Adipocyte (in vitro differentiated cells): Measurements from ENCODE around the gene HPX.

Source experiments
- DNase-seq: peaks from one replicate; pipeline ENCODE4 v3.0.0-alpha.2; 2015; ENCODE audit warnings: low read depth
- H3K27me3 ChIP-seq: replicated peaks from 2 replicates; pipeline ENCODE4 v1.7.0; 2013; ENCODE audit warnings: mild to moderate bottlenecking, low read length, moderate library complexity; ENCODE audit not compliant: control insufficient read depth, insufficient read depth
- H3K36me3 ChIP-seq: 2 replicates; pipeline ENCODE4 v1.7.0; 2013; ENCODE audit warnings: low read length, mild to moderate bottlenecking, moderate library complexity; ENCODE audit not compliant: control insufficient read depth, insufficient read depth, severe bottlenecking
- H3K4me1 ChIP-seq: 2 replicates; pipeline ENCODE4 v1.7.0; 2013; ENCODE audit warnings: mild to moderate bottlenecking, low read length, moderate library complexity; ENCODE audit not compliant: control insufficient read depth, insufficient read depth
- H3K4me3 ChIP-seq: 2 replicates; pipeline ENCODE4 v1.7.0; 2013; ENCODE audit warnings: mild to moderate bottlenecking, low read length, moderate library complexity
- H3K9ac ChIP-seq: 2 replicates; pipeline ENCODE4 v1.7.0; 2013; ENCODE audit warnings: mild to moderate bottlenecking, low read length, moderate library complexity
- H3K9me3 ChIP-seq: 2 replicates; pipeline ENCODE4 v1.7.0; 2013; ENCODE audit warnings: mild to moderate bottlenecking, low read length, moderate library complexity; ENCODE audit not compliant: control insufficient read depth

HPX gene

DNA sequence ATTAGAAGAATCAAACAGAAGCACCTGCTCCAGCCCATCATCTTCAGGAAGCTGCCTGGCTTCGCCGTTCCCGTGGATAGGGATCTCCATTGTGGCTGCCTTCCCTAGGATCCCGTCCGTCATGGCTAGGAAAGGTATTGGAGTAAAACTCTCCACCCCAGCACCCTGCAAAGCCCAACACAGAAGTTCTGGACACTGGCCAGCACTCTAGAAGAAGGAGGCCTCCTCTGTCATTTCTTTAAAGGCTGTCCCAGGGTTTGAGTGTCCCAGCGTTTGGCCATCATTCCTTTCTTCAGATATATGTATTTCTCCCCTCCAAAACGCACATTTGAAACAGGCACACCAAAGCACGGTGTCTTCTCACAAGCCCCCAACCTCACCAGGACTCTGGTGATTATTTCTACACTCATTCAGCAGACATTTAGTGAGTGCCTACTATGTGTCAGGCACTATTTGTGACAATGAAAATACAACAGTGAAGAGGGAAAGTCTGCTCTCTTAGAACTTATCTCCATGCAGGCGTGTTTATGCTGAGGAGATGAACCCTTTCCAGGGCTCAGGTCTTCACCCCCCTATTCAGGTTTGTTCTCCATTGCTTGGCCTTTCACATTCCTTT lies 39.6 kb upstream of the HPX start:
- no peaks in the 10 kb centered on the region for H3K9me3 ChIP-seq
- H3K9ac ChIP-seq: peak overlapping the region; percentile 98
- H3K4me1 ChIP-seq: peaks cover 29% of the 10 kb centered on the region
- H3K36me3 ChIP-seq: peaks cover 61% of the 10 kb centered on the region
- H3K27me3 ChIP-seq: no peaks in the 10 kb centered on the region
- DNase-seq: peak; percentile 43
- peak overlapping the region; percentile 97 for H3K4me3 ChIP-seq

DNA sequence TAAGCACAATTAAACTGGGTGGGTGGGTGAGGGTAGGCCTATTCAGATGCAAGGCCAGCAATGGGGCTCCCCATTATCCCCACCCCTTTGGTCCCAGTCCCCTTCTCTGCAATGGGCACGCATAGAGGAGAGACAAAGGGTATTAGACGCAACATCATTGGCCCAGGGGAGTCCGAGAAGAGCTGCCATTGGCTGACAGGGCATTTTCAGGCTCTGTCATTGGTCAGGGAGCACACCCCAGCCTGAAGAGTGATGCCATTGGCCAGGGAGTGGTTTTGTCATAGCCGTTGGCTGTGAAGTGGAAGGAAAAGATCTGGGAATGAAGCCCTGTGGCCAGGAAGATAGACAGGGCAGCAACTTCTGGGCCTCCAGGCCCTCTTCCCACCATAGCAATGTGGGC lies 35.8 kb upstream of the HPX start:
- peaks cover 30% of the 10 kb centered on the region for H3K36me3 ChIP-seq
- DNase-seq: no peak

DNA sequence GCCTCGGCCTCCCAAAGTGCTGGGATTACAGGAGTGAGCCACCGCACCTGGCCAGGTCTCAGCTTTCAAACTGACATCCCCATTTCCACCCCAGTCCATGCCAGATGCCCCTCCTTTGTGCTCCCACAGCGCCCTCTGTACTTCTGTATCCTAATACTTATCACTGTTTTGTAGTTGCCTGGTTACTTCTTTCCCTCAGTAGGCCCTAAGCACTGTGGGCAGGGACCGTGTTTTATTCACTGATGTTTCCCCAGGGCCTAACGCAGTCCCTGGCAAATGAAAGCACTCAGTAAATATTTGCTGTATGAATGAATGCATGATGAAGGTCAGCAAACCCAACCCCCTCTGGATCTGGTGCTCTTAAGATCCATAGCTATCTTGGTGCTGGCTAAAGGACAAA lies 35.1 kb upstream of the HPX start:
- Histone ChIP-seq H3K27me3 (no peaks in the 10 kb centered on the region), H3K9me3 (no peaks in the 10 kb centered on the region), H3K36me3 (peaks cover 30% of the 10 kb centered on the region), H3K4me1 (peaks cover 23% of the 10 kb centered on the region), H3K9ac (no peak overlapping the region), H3K4me3 (no peak overlapping the region)
- no peak for DNase-seq

More for the DNA sequence above, 35.8 kb upstream of the HPX start:
- no peaks in the 10 kb centered on the region for H3K27me3 ChIP-seq
- no peaks in the 10 kb centered on the region for H3K9me3 ChIP-seq
- H3K4me3 ChIP-seq: no peak overlapping the region
- no peak overlapping the region for H3K9ac ChIP-seq
- peaks cover 23% of the 10 kb centered on the region for H3K4me1 ChIP-seq

DNA sequence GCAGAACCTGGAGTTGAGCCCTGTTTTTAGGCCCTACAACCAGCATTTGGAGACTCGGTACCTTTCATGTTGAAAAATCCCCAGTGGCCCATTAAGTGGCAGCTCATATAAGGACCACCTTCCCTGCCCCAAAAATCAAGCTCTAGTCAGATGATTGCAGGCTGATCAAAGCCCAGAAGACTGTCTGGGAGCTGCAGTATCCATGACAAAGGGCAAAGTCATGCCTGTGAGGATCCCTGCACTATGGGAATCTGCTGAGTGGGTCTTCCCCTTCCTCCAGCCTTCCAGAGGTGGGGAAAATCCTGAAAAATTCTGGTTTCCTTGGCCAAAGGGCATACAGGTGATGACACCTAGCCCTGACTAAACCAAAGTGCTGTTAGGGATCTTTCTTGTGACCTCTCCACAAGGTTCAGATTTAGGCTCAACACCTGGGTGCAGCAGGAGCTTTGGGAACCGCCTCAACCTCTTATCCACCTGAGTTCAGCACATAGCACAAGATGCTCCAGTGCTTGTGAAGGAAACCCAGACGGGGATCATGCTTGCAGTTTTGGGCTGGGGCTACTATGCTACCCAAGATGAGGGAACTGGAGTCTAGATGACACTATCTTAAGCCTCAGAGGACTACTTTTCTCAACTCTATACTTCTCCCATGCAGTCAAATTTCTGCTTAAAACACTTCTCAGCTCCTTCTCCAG lies 34.2 kb upstream of the HPX start:
- peak overlapping the region; percentile 89 for H3K9ac ChIP-seq
- peaks cover 30% of the 10 kb centered on the region for H3K36me3 ChIP-seq
- H3K27me3 ChIP-seq: no peaks in the 10 kb centered on the region
- H3K9me3 ChIP-seq: no peaks in the 10 kb centered on the region
- peak overlapping the region; percentile 85 for H3K4me3 ChIP-seq
- DNase-seq: no peak
- peaks cover 14% of the 10 kb centered on the region for H3K4me1 ChIP-seq

DNA sequence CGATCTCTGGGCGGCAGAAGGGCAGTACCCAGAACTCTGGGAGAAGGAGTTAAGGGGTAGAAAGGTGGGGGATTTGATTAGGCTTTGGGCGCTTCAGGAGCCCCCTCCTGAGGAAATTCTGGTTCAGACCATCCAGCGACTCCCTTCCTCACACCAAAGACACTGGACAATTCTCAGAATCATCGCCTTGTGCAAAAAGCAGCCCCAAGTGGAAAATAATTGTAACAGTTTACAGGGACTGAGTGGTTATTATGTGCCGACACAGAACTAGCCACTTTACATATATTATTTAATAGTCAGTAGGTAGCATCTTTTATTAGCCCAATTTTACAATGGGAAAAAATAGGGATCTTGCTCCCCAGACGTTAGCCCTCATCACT lies 33.6 kb upstream of the HPX start:
- Histone ChIP-seq H3K9ac (peak overlapping the region; percentile 89), H3K36me3 (peaks cover 30% of the 10 kb centered on the region), H3K9me3 (no peaks in the 10 kb centered on the region), H3K27me3 (no peaks in the 10 kb centered on the region), H3K4me3 (peak overlapping the region; percentile 85), H3K4me1 (peaks cover 14% of the 10 kb centered on the region)
- no peak for DNase-seq

DNA sequence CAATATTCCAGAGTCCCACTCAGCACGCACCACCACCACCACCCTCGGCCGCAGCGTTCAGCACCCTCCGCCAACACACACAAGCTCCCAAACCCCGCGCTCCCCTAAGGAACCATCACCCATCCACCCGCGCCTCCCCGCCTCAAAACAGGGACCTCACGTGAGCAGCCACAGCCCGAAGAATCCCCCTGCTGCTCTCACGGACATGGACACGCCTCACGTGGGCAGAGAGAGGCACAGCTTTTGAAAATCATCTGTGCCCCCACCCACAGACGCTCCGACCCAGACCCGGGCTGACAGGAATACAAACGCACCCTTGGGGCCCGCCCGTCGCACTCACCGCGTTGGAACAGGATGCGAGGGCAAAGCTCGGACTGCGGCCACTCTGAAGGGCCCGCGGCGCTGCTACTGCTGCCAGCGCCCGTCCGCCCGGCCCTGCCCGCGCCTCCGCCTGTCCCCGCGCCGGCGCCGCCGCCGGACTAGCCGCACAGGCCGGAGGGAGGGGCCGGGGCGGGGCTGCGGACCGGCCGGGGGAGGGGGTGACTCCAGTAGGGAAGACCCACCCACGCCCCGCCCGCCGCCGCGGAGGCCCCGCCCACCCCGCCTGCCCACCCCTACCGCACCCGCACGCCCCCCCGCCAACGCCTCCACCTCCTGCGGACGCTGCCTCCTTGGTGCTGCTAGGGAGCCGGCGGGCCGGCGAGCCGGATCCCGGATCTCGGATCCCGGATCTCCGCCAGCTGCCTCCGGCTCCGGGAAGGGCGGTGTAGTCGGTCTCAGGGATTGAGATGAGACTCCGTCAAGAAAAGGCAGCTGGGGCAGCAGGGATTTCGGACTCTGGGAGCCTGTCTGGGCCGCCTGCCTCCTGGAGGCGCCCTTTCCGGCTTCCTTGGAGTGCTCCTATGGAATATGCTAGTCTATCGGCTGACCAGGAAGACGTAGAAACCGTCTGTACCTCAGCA lies 32.9 kb upstream of the HPX start, which contains the start of gene TRIM3:
TRIM3 (minus strand) TSS at position 491 of the 962 bp plus-strand sequence. CDS start 8,246 bp downstream, outside the sequence.
- peak; percentile 97 for DNase-seq
- Histone ChIP-seq H3K36me3 (peaks cover 25% of the 10 kb centered on the region), H3K4me1 (peaks cover 14% of the 10 kb centered on the region), H3K27me3 (no peaks in the 10 kb centered on the region), H3K9ac (peak within 1 kb of the TSS; percentile 93), H3K4me3 (peak within 1 kb of the TSS; percentile 89), H3K9me3 (no peaks in the 10 kb centered on the region)

DNA sequence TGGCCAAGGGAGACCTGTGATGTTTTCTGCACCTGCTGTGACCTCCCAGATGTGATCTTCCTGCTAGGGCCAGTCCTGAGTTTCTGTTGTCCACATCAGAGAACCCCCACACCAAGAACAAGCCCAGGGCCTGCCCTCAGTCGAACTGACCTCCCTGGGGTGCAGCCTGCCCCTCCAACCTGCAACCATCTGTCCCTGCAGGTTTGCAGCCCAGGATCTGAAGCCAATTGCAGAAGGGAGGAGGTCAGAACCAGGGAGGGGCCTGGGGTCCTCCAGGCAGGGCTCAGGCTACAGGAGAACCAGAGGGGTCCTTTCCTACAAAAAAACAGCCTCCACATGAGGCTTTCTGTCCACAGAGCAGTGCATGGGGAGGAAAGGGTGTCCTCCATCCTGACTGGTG lies 32.1 kb upstream of the HPX start:
- no peak for DNase-seq
- Histone ChIP-seq H3K9me3 (no peaks in the 10 kb centered on the region), H3K4me1 (peaks cover 14% of the 10 kb centered on the region), H3K36me3 (peaks cover 17% of the 10 kb centered on the region), H3K4me3 (peak overlapping the region; percentile 89), H3K9ac (peak overlapping the region; percentile 93), H3K27me3 (no peaks in the 10 kb centered on the region)

DNA sequence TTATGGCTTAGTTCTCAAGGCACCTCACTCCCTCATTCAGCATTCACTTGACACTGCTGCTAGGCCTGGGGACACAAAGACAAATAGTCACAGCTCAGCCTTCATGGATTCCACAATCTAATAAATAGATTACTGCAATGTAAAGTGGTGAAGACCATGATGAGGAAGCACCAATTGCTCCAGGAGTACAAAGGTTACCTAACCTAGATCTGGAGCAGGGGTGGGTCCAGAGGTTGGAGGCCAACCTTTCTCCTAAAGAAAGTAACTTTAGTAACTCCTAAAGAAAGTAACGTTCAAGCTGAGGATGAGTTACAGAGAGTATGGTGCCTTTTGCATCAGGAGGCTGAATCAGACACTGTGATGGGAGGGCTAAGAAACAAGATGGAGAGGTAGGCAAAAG lies 28.8 kb upstream of the HPX start:
- Histone ChIP-seq H3K4me1 (peaks cover 5% of the 10 kb centered on the region), H3K27me3 (no peaks in the 10 kb centered on the region), H3K4me3 (no peak overlapping the region), H3K9ac (no peak overlapping the region), H3K9me3 (no peaks in the 10 kb centered on the region), H3K36me3 (peaks cover 5% of the 10 kb centered on the region)
- DNase-seq: no peak

DNA sequence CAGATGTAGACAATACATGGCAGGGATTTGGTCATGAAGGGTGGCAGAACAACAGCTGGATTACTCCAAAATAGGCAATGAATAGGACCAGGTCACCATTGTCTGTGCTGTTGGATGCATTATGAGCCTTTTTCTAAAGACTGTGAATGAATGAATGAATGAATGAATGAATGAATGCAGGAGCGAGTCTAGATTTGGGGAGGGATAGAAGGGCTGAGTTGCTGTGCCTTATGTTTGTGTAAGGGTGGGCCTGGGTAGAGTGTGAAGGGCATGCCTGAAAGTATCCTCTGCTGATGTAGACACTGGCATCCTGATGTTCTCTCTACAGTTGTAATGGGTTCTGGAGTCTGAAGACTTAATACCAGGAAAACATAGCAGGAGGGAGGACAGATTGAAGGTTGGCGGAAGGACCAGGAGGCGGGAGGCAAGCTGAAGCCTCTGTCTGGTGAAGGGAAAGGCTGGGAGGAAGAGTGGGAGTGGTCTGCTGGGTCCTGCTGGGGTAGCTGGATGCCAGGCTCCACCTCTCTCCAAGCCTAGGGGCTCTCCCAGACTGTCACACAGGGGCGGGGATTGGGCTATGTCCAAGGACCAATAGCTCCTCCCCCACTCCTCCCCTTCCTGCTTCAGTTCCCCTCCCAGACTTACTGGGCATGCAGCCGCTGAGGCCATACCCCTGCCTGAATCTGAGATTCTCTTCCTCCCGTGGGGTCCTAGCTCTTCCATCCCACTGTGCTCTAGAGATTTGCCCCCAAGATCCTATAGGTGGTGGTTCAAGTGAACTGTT lies 28.1 kb upstream of the HPX start:
- H3K9me3 ChIP-seq: no peaks in the 10 kb centered on the region
- no peaks in the 10 kb centered on the region for H3K4me1 ChIP-seq
- peak; percentile 59 for DNase-seq
- H3K4me3 ChIP-seq: no peak overlapping the region
- no peaks in the 10 kb centered on the region for H3K27me3 ChIP-seq
- peaks cover 12% of the 10 kb centered on the region for H3K36me3 ChIP-seq
- H3K9ac ChIP-seq: no peak overlapping the region

DNA sequence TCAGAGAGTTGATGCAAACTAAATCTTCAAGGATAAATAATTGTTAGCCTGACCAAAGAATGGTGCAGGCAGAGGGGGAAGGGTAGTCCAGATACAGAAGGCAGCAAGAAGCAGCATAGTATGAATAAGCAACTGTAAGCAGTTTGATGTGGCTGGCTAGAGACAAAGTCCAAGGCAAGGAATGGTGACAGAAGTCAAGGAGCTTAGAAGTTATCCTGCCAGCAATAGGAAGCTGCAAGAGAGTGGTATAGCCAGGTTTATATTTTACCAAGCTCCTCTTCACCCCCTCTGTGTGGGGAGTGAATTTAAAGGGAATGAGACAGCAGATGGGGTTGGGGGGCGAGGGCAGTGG lies 18.3 kb upstream of the HPX start:
- no peak overlapping the region for H3K4me3 ChIP-seq
- no peak for DNase-seq
- H3K9me3 ChIP-seq: no peaks in the 10 kb centered on the region
- H3K9ac ChIP-seq: no peak overlapping the region
- peaks cover 64% of the 10 kb centered on the region for H3K36me3 ChIP-seq
- no peaks in the 10 kb centered on the region for H3K27me3 ChIP-seq
- peaks cover 4% of the 10 kb centered on the region for H3K4me1 ChIP-seq
